GM21367 (cell line): Measurements from ENCODE around the gene PHKG2.

Experiments
- ATAC-seq: cut with Tn5 transposase; IDR thresholded peaks from one replicate; pipeline ENCODE4 v1.9.1; 2021; ENCODE audit not compliant: unreplicated experiment

The PHKG2 gene

DNA sequence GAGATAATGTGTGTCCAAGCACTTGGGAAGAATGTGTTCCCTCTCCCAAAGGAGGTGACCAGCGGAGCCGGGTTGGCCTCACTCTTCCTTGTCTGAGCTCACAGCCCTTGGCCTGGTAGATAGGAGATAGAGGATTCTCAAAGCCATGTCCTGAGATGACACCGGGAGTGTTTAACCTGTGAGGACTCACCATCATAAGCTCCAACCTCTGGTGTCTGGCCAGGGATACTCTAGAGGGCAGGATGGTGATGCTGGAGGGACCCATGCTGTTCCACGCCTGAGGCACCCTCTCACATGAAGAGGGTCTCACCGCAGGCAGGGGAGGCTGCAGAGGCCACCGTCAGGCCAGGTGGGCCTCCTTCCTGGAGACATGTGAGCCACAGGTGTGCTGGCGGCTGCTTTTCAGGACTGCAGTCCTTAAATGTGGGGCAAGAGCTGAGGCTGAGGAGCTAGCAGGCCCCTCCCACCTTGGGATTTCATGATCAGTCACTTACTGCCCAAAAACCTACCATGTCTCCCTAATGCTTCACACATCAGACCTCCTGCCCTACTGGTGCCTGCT lies 45.4 kb downstream of the PHKG2 start:
- no peak for ATAC-seq

- ATAC-seq: no peak
These were observed 46.4 kb downstream of the PHKG2 start for GRCh38 chr16:30794634-30795033.

- ATAC-seq: no peak
These were observed 49.6 kb downstream of the PHKG2 start for GRCh38 chr16:30797670-30798309.
